GM12873 (cell line): ENCODE data around the gene NPEPPS.
"Not testable (repeated sequence)": the region's sequence is repeated elsewhere in the genome, so short reads cannot be mapped to it uniquely, and the experiment has no call there.

Experiments used
- TF ChIP-seq, protein P1 (sequence below): IDR thresholded peaks from 2 replicates; pipeline ENCODE4 v1.5.1; 2012; ENCODE audit warnings: low read depth, mild to moderate bottlenecking, moderate library complexity, low read length, control low read depth; ENCODE audit not compliant: insufficient read depth; ENCODE audit errors: missing control alignments

Gene NPEPPS, protein sequence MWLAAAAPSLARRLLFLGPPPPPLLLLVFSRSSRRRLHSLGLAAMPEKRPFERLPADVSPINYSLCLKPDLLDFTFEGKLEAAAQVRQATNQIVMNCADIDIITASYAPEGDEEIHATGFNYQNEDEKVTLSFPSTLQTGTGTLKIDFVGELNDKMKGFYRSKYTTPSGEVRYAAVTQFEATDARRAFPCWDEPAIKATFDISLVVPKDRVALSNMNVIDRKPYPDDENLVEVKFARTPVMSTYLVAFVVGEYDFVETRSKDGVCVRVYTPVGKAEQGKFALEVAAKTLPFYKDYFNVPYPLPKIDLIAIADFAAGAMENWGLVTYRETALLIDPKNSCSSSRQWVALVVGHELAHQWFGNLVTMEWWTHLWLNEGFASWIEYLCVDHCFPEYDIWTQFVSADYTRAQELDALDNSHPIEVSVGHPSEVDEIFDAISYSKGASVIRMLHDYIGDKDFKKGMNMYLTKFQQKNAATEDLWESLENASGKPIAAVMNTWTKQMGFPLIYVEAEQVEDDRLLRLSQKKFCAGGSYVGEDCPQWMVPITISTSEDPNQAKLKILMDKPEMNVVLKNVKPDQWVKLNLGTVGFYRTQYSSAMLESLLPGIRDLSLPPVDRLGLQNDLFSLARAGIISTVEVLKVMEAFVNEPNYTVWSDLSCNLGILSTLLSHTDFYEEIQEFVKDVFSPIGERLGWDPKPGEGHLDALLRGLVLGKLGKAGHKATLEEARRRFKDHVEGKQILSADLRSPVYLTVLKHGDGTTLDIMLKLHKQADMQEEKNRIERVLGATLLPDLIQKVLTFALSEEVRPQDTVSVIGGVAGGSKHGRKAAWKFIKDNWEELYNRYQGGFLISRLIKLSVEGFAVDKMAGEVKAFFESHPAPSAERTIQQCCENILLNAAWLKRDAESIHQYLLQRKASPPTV

GRCh38 chr17:47530557-47531232 is at the start of gene NPEPPS:
TSS of gene NPEPPS (plus strand) at chr17:47531108. CDS start at chr17:47531301, 193 bp downstream.
- TF ChIP-seq, protein P1, sequence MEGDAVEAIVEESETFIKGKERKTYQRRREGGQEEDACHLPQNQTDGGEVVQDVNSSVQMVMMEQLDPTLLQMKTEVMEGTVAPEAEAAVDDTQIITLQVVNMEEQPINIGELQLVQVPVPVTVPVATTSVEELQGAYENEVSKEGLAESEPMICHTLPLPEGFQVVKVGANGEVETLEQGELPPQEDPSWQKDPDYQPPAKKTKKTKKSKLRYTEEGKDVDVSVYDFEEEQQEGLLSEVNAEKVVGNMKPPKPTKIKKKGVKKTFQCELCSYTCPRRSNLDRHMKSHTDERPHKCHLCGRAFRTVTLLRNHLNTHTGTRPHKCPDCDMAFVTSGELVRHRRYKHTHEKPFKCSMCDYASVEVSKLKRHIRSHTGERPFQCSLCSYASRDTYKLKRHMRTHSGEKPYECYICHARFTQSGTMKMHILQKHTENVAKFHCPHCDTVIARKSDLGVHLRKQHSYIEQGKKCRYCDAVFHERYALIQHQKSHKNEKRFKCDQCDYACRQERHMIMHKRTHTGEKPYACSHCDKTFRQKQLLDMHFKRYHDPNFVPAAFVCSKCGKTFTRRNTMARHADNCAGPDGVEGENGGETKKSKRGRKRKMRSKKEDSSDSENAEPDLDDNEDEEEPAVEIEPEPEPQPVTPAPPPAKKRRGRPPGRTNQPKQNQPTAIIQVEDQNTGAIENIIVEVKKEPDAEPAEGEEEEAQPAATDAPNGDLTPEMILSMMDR = not testable (repeated sequence)

DNA sequence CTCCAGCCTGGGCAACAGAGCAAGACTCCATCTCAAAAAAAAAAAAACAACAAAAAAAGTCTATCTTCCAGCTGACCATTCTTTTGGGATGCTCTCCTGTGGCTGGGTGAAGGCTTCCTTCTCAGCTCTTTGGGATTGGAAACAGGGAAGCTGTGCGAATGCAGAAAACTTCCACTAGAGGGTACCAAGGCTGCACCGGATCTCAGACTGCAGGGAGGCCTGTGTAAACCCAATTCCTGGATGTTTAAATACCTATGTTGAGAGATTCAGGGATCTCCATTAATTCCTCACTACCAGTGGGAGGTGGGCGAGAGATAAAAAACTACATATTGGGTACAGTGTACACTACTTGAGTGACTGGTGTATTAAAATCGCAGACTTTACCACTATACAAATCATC is 30.3 kb upstream of the NPEPPS start:
- TF ChIP-seq, protein P1 = peak; percentile 45

- TF ChIP-seq, protein P1 = no peak
Measured at GRCh38 chr17:47603830-47604597, 73.1 kb downstream of the NPEPPS start.

- TF ChIP-seq, protein P1 = no peak
Measured at GRCh38 chr17:47604598-47604927, 73.7 kb downstream of the NPEPPS start.

DNA sequence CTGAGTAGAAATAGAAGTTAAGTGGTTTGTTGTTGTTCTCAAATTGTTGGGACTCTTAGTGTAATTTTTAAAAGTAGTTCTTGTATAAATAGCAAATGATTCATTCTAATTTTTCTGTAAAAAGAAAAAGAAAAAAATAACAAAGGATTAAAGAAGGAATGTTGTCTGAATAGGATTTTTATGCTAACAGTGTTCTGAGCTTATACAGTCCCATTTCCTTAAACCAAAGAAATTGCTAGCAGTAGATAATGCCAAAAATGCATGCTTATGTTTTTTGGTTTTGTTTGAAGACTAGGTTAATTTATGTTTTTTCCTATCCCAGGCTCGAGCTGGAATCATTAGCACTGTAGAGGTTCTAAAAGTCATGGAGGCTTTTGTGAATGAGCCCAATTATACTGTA is 74.1 kb downstream of the NPEPPS start:
- TF ChIP-seq, protein P1 = no peak

DNA sequence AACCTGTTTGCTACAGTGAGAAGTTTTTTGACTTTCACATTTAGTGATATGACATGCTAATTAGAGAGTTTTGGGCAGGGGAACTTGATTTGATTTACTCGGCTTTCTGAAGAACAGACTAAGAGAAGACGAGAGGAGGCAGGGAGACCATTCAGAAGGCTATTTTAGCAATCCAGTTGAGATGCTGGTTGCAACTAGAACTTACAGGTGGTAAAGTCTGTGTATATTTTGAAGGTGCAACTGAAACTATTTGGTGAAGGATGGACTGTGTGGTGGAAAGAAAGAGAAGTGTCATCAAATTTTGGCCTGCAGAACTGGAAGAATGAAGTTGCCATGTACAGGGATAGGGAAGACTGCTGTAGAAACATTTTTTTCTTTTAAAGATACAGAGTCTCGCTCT is 76.6 kb downstream of the NPEPPS start:
- TF ChIP-seq, protein P1 = no peak
